Stimulated activated memory B cell treated with anti-CD40 and anti-IgM and Interleukin-4, amounts not matched to agents 10 μg/mL and 1 μg/mL and 100 μg/mL, for 72 hours (primary cell): ENCODE measurements around the gene FAM184B.

ENCODE experiments used
- ATAC-seq: fragments of 150-1000 bp; cut with Tn5 transposase; 2 replicates; pipeline ENCODE4 v1.10.0; 2021
- H3K27ac Mint-ChIP-seq: one replicate; pipeline ENCODE4 v1.8.0; 2022; ENCODE audit warnings: mild to moderate bottlenecking, mixed read lengths
- H3K27me3 Mint-ChIP-seq: one replicate; pipeline ENCODE4 v1.8.0; 2022; ENCODE audit warnings: mixed read lengths
- H3K36me3 Mint-ChIP-seq: one replicate; pipeline ENCODE4 v1.8.0; 2022; ENCODE audit warnings: mixed read lengths
- H3K4me1 Mint-ChIP-seq: one replicate; pipeline ENCODE4 v1.8.0; 2022; ENCODE audit warnings: mixed read lengths
- H3K4me3 Mint-ChIP-seq: one replicate; pipeline ENCODE4 v1.8.0; 2022; ENCODE audit warnings: mild to moderate bottlenecking, moderate library complexity, mixed read lengths
- H3K9me3 Mint-ChIP-seq: one replicate; pipeline ENCODE4 v1.8.0; 2022; ENCODE audit warnings: mixed read lengths

The FAM184B gene

DNA sequence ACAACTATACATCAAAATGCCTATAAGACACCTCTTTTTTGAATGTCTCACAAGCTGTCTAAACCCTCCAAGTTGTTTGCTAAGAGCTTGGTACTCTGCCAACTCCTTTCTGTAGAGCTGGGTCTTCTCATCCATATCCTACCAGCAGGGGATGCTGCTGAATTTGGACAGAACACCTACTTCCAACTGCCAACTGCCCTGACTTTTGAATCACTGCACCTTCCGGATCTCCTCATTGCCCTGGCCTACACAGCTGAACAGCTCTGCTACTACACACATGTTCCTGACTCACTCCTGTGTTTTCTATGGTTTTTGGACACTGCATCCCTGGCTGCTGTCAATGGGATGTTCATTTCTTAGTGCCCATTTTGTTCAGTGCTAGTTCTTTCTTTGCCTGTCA lies 18.7 kb downstream of the FAM184B start:
- Mint-ChIP-seq H3K27me3 (no peaks in the 10 kb centered on the region), H3K27ac (no peak overlapping the region), H3K36me3 (no peaks in the 10 kb centered on the region), H3K4me1 (no peaks in the 10 kb centered on the region), H3K4me3 (no peak overlapping the region), H3K9me3 (no peaks in the 10 kb centered on the region)
- no peak for ATAC-seq

DNA sequence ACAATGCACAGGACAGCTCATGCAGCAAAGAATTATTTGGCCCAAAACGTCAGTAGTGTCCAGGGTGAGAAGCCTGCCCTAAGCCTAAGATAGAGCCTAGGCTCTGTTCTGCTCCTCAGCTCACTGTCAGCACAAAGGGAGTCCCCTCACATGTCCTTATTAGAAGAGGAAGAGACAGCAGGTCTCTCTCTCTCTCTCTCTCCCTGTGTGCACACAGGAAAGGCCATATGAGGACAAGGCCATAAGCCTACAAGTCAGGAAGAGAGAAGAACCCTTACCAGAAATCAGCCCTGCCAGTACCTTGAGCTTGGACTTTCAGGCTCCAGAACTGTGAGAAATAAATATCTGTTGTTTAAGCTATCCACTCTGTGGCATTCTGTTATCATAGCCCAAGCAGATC lies 20.4 kb downstream of the FAM184B start:
- Mint-ChIP-seq H3K9me3 (no peaks in the 10 kb centered on the region), H3K4me3 (no peak overlapping the region), H3K27me3 (no peaks in the 10 kb centered on the region), H3K4me1 (no peaks in the 10 kb centered on the region), H3K36me3 (no peaks in the 10 kb centered on the region), H3K27ac (no peak overlapping the region)
- ATAC-seq = no peak

DNA sequence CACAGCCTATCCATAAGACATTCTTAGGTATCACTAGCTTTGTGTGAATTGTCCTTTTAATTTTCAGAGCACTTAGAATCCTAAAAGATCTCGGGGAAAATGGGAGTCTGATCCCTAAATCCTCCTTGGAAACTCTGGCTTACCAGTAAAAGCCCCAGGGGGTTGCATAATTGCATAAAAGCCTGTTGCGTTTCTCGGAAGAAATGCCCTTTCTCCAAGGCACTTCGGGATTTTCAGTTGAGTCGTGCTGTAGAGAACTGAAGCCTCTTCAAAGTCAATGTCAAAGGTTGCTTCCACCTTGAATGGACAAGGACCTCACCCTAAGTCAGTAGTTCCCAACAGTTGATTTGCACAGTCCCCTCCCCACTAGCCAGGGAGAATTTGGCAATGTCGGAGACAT lies 20.8 kb downstream of the FAM184B start:
- H3K9me3 Mint-ChIP-seq = no peaks in the 10 kb centered on the region
- no peak overlapping the region for H3K4me3 Mint-ChIP-seq
- no peaks in the 10 kb centered on the region for H3K36me3 Mint-ChIP-seq
- H3K27ac Mint-ChIP-seq = no peak overlapping the region
- no peaks in the 10 kb centered on the region for H3K4me1 Mint-ChIP-seq
- H3K27me3 Mint-ChIP-seq = no peaks in the 10 kb centered on the region
- no peak for ATAC-seq

DNA sequence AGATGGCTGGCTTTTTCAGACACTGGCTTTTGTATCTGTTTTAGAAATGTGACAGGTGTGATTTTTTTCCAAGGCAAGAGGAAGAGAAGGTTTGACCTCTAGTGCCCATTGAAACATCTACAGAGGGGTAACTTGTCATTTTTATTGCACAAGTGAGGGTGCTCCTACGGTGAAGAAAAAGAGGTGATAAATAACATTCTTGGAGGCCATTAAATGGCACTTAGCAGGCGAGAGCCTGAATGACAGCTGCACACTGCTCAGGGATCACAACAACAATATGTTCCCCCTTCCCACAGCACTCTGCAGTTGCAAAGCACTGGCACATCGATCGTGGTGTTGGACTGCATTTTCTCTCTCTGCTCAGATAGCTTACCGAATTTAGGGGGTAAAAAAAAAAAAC lies 22.9 kb downstream of the FAM184B start:
- Mint-ChIP-seq H3K9me3 (no peaks in the 10 kb centered on the region), H3K27me3 (peaks cover 9% of the 10 kb centered on the region), H3K27ac (no peak overlapping the region), H3K4me3 (no peak overlapping the region), H3K36me3 (no peaks in the 10 kb centered on the region), H3K4me1 (no peaks in the 10 kb centered on the region)
- no peak for ATAC-seq

DNA sequence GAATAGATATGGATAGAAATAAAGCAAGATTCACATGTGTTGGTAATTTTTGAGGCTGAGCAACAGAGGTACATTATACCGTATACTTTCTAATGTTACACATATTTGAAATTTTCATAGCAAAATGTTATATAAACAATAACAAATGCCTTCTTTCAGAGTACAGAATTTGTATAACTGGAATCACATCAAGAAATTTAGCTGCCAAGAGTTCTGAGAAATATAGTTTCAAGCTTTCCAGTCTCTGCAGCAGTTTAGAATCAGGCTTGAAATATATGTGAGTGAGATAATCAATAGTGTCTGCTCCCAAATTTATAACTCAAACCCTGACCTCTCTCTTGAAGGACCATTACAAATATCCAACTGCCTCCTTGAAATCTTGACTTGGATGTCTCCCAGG lies 23.8 kb downstream of the FAM184B start:
- peaks cover 18% of the 10 kb centered on the region for H3K27me3 Mint-ChIP-seq
- ATAC-seq = no peak
- no peak overlapping the region for H3K27ac Mint-ChIP-seq
- no peaks in the 10 kb centered on the region for H3K4me1 Mint-ChIP-seq
- no peak overlapping the region for H3K4me3 Mint-ChIP-seq
- no peaks in the 10 kb centered on the region for H3K9me3 Mint-ChIP-seq
- no peaks in the 10 kb centered on the region for H3K36me3 Mint-ChIP-seq

DNA sequence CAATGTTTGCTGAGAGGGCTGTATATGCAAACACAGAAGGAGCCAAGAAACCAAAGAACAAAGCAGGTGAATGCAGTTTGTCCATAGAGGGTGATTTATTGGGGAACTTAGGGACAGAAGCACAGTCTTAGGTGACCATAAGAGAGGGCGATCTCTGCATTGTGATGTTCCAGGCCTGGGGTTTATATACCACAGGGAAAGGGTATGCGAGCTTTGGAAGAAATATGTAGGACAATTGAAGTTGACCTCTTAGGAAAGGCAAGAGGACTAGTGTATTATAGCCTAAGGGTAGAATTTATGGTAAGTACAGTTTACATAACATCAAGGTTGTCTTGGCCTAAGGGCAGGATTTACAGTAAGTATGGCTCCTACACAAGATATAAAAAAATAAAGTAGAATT lies 27.8 kb downstream of the FAM184B start:
- Mint-ChIP-seq H3K9me3 (no peaks in the 10 kb centered on the region), H3K4me3 (no peak overlapping the region), H3K27me3 (peaks cover 18% of the 10 kb centered on the region), H3K36me3 (no peaks in the 10 kb centered on the region), H3K27ac (no peak overlapping the region), H3K4me1 (no peaks in the 10 kb centered on the region)
- no peak for ATAC-seq

DNA sequence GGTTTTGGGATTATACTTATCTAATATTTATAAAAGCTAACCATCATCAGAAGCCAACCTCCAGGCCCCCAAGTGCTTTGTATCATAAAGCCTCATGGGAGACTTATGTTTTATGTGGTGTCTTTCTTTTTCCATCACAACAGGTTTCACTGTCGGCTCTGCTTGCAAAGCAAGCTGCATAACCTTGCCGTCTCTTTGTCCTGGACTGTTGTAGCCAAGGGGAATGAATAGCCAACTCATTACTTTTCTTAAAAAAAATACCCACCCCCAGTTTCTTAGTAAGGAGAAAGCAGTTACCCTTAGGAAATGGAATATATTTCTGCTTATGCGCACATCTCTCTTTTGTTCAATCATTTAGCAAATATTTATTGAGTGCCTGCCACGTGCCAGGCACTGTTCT lies 40.7 kb downstream of the FAM184B start:
- Mint-ChIP-seq H3K27me3 (peaks cover 12% of the 10 kb centered on the region), H3K9me3 (no peaks in the 10 kb centered on the region), H3K36me3 (no peaks in the 10 kb centered on the region), H3K4me1 (no peaks in the 10 kb centered on the region), H3K4me3 (no peak overlapping the region), H3K27ac (no peak overlapping the region)
- ATAC-seq = no peak

DNA sequence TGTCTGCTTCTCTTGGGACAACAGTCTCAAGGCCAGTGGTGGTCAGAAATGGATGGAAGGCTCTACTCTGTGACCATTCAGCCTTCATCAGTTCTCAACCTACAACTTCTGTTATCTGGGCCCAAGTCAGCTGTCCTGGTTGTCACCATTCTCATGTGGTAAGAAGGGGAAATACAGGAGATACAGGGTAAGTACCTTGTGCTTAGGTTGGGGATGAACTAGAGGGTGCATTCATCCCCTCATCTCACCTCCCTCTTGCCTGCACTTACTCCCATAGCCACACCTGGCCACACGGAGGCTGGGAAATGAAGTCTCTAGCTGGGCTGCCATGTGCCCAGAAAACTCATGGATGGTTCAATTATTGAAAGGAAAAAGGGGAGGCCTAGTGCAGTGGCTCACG lies 44.9 kb downstream of the FAM184B start:
- no peak overlapping the region for H3K4me3 Mint-ChIP-seq
- H3K27me3 Mint-ChIP-seq = peaks cover 10% of the 10 kb centered on the region
- ATAC-seq = no peak
- H3K9me3 Mint-ChIP-seq = peaks cover 2% of the 10 kb centered on the region
- H3K36me3 Mint-ChIP-seq = no peaks in the 10 kb centered on the region
- no peak overlapping the region for H3K27ac Mint-ChIP-seq
- H3K4me1 Mint-ChIP-seq = no peaks in the 10 kb centered on the region

DNA sequence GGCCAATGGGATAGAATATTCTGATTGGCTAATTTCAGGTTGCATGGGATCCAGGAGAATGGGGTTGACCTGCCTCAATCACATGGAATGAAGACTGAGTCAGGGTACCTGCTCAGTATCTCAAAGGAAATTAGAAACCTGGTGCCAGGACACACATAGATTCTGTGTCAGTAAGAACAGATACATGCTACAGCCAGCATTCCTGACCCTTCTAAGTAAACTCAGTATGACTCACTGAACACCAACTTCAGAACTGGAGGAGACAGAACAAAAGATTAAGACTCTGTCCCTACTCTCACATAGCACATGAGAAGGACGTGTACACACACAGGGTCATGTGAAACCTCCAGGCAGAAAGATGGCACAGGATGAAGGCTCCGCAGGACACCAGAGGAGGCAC lies 54.5 kb downstream of the FAM184B start:
- no peaks in the 10 kb centered on the region for H3K4me1 Mint-ChIP-seq
- no peak overlapping the region for H3K4me3 Mint-ChIP-seq
- peaks cover 3% of the 10 kb centered on the region for H3K9me3 Mint-ChIP-seq
- H3K36me3 Mint-ChIP-seq = no peaks in the 10 kb centered on the region
- no peak overlapping the region for H3K27ac Mint-ChIP-seq
- H3K27me3 Mint-ChIP-seq = peaks cover 54% of the 10 kb centered on the region
- no peak for ATAC-seq

DNA sequence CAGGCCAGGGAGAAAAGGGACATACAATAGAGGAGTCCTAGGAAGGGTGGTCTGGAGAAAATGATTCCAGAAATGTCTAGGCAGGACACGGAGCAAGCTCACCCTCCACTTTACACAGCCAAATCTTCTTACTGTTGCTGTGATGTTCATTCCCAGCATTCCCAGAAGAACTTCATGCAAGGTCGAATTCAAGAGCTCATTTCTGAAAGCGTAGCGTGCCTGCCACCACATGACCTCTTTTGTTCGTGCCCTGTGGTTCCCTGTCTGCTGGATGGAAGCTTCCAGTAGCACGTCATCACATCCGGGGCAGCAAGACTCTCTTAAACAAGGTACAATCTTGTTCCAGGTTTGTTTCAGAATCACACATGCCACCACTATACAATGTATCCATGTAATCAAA lies 57.8 kb downstream of the FAM184B start:
- Mint-ChIP-seq H3K9me3 (peaks cover 3% of the 10 kb centered on the region), H3K27ac (no peak overlapping the region), H3K4me3 (no peak overlapping the region), H3K27me3 (peaks cover 36% of the 10 kb centered on the region), H3K4me1 (no peaks in the 10 kb centered on the region), H3K36me3 (no peaks in the 10 kb centered on the region)
- no peak for ATAC-seq

DNA sequence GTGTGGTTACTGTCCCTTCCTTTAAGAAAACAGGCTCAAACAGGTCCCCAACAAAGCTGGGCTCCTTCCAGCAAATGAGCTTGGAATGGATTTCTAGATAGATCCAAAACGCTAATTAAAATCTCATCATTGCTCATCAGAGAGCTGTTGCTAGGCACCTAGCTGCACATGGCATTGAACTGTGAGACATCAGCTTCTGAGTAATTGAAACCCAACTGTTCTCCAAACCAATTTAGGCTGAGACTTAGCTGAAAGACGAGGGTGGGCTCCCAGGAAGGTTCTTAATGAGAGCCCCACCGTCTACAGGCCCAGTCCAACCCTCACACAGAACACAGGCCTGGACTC lies 59.1 kb downstream of the FAM184B start:
- Mint-ChIP-seq H3K9me3 (no peaks in the 10 kb centered on the region), H3K4me1 (no peaks in the 10 kb centered on the region), H3K27me3 (peaks cover 22% of the 10 kb centered on the region), H3K4me3 (no peak overlapping the region), H3K27ac (no peak overlapping the region), H3K36me3 (no peaks in the 10 kb centered on the region)
- ATAC-seq = no peak

DNA sequence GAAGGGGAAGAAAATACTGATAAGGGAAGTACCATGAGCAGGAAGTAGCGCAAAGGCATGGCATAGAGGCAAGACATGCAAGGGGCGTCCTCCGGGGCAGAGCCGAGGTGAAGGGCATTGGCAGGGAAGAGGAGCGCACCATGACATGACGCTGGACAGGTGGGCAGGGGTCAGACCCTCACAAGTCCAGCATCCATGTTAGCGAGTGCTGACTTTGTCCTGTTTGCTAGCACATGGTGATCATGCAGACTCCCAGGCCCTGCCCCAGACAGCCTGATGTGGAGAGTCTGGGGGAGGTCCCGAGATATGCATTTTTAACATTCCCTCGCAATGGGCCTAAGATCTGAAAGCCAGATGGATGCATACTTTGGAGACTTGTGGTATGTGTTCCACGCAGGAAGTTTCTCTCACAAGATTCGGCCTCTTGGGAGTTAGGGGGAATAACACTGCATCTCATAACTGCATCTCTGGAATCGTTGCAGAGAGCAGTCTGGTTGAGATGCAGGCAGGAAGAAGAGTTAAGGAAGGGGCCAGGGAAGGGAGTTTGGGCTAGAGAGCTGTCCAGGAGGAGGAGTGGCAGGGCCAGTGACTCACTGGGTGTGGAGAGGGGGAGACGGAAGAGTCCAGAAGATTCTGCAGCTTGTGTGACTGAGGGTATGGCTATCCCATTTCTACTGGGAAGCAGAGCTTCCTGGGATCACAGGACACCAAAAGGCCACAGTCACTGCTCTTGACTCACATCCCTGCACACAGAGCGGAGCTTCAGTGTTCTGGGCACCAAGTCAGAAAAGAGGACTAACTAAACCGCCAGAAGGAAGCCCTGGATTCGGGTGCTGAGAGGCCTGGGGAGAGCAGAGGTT lies 59.7 kb downstream of the FAM184B start:
- Mint-ChIP-seq H3K4me3 (no peak overlapping the region), H3K27me3 (peaks cover 18% of the 10 kb centered on the region), H3K36me3 (no peaks in the 10 kb centered on the region), H3K9me3 (no peaks in the 10 kb centered on the region), H3K27ac (no peak overlapping the region), H3K4me1 (no peaks in the 10 kb centered on the region)
- ATAC-seq = peak; percentile 39

DNA sequence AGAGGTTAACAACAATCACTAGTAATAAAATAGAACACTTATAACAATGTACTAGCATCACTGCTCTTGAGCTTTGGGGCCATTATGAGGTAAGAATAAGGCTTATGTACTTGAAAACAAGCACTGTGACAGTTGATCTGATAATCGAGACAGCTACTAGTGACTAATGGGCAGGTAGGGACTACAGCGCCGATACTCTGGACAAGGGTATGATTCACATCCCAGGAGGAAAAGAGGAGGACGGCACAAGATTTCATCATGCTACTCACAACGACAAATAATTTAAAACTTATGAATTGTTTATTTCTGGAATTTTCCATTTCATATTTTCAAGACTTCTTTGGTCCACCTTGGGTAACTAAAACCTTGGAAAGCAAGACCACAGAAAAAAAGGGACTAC lies 62.3 kb downstream of the FAM184B start:
- Mint-ChIP-seq H3K9me3 (no peaks in the 10 kb centered on the region), H3K4me3 (no peak overlapping the region), H3K4me1 (no peaks in the 10 kb centered on the region), H3K36me3 (no peaks in the 10 kb centered on the region), H3K27me3 (peaks cover 6% of the 10 kb centered on the region), H3K27ac (no peak overlapping the region)
- no peak for ATAC-seq

DNA sequence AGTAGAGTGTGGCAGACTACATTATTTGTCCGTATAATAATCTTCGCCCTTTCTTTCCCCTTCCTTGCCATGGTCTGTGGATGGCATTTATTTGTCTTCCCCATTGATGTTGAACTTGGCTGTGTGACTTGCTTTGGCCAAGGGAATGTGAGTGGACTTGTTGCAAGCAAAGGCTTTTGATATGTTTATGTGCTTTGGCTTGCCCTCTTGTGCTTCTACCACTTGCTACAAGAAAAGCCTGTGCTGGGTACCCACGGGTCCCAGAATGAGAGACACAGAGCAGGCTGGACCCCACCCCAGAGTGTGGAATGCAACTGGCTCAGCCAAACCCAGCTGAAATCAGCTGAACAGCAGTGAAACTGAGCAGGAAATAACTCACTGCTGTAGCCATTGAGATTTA lies 63.0 kb downstream of the FAM184B start:
- H3K36me3 Mint-ChIP-seq = no peaks in the 10 kb centered on the region
- no peak overlapping the region for H3K27ac Mint-ChIP-seq
- no peaks in the 10 kb centered on the region for H3K9me3 Mint-ChIP-seq
- peaks cover 6% of the 10 kb centered on the region for H3K27me3 Mint-ChIP-seq
- no peak for ATAC-seq
- no peaks in the 10 kb centered on the region for H3K4me1 Mint-ChIP-seq
- H3K4me3 Mint-ChIP-seq = no peak overlapping the region

DNA sequence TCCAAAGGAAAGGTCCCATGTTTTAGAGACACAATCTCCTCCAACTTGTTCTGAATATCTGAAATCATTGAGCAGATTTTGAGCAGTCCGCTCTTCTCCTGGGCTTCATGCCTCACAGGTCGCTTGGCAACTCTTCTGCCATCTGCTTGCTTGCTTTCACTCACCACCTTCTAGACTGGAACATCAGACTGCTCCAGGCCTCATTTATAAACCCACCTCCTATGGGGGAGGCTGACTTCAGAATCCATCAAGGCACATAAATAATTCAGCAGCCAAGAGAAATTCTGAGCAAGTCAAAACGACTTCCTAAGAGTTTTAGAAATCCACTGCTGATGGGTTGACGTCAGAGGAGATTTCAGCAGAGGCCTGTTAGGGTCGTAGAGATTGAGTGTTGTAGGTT lies 64.1 kb downstream of the FAM184B start:
- no peaks in the 10 kb centered on the region for H3K4me1 Mint-ChIP-seq
- no peak for ATAC-seq
- H3K27ac Mint-ChIP-seq = no peak overlapping the region
- H3K9me3 Mint-ChIP-seq = no peaks in the 10 kb centered on the region
- peaks cover 6% of the 10 kb centered on the region for H3K27me3 Mint-ChIP-seq
- no peak overlapping the region for H3K4me3 Mint-ChIP-seq
- no peaks in the 10 kb centered on the region for H3K36me3 Mint-ChIP-seq

DNA sequence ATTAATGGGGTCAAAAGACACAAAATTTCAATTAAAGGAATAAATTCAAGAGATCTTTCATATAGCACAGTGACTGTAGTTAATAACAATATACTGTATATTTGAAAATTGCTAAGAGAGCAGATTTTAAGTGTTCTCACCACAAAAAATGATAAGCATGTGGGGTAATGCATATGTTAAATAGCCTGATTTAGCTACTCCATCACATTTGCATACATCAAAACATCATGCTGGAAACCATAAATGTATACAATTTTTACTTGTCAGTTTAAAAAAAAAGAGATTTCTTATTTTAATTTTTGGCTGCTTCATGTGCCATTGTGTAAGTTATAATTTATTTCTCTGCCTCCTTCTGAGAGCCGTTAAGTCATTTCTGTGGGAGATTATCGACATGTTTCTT lies 65.9 kb downstream of the FAM184B start:
- no peak for ATAC-seq
- Mint-ChIP-seq H3K36me3 (no peaks in the 10 kb centered on the region), H3K27ac (no peak overlapping the region), H3K4me1 (no peaks in the 10 kb centered on the region), H3K9me3 (no peaks in the 10 kb centered on the region), H3K4me3 (no peak overlapping the region), H3K27me3 (peaks cover 12% of the 10 kb centered on the region)

DNA sequence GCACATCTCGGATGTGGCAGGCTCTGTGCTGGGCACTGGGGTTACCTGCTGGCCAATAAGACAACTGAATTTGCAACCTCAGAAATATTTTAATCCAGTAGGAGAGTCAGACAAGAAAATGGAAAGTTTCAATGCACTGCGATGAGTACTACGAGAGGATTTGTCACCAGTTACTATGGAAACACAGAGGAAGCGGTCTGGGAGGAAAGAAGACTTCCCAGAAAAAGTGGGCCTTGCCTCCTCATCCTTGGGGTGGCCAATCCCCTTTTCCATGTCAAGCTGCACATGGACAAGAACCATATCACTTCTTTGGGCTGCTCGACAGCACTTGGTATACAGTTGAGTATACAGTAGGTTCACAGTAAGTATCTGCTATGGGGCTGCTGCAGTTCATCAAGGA lies 67.6 kb downstream of the FAM184B start:
- Mint-ChIP-seq H3K4me3 (no peak overlapping the region), H3K27ac (no peak overlapping the region), H3K4me1 (no peaks in the 10 kb centered on the region), H3K9me3 (no peaks in the 10 kb centered on the region), H3K27me3 (peaks cover 16% of the 10 kb centered on the region), H3K36me3 (no peaks in the 10 kb centered on the region)
- no peak for ATAC-seq
